GM11168 (cell line): ENCODE results near the gene CRYBG1.

ENCODE experiments used
- in situ Hi-C: fragments of 300-500 bp; cut with MboI; formaldehyde crosslinking; loops from one replicate; pipeline ENCODE4 v1.12.0; 2022; ENCODE audit warnings: low sequenced_read_pairs; ENCODE audit not compliant: unreplicated experiment

The CRYBG1 gene

DNA sequence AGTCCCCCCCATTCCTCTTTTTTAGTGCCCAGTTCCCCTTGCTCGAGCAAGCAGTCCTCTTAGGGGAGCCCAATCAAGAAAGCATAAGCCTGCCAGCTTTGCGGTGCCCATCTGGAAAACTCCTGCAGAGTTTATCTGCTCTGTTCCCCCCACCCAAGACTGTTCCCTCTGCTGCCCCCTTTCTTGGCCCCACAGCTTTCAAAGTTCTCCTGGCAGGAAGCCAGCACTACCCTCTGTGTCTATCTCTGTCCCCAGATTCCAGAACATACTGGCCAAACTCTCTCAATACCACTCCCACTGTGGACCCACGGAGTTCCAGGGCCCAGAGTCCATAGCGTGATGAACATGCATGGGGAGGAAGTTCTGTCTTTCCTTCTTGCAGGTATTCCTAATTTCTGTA lies 55.4 kb downstream of the CRYBG1 start:
- in situ Hi-C loops: no loop called here

DNA sequence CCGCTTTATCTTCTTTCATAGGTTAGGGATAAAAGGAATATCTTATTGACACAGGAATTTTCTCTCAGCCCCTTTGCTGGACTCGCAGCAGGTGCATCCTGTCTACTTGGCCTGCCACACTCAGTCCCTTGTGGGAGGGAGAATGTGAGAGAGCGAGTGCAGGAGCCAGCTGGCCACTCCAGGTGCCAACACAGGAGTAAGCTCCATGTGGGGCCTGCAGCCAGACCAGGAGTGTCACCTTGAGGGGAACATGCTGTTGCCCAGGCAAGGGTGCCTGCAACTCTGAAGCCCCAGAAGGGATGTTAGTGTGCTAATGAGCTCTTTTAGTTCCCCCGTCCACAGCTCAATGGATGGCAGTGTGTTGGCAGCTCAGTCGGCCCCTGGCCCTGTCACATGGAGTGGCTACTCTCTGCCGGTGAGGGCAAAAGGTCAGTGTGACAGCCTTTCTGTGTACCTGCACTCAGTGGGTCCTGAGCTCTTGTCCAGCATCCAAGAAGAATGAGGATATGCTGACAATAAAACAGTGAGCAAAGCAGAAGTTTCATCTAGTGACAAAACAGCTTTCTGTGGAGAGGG lies 57.1 kb downstream of the CRYBG1 start:
- in situ Hi-C loops: no loop called here

DNA sequence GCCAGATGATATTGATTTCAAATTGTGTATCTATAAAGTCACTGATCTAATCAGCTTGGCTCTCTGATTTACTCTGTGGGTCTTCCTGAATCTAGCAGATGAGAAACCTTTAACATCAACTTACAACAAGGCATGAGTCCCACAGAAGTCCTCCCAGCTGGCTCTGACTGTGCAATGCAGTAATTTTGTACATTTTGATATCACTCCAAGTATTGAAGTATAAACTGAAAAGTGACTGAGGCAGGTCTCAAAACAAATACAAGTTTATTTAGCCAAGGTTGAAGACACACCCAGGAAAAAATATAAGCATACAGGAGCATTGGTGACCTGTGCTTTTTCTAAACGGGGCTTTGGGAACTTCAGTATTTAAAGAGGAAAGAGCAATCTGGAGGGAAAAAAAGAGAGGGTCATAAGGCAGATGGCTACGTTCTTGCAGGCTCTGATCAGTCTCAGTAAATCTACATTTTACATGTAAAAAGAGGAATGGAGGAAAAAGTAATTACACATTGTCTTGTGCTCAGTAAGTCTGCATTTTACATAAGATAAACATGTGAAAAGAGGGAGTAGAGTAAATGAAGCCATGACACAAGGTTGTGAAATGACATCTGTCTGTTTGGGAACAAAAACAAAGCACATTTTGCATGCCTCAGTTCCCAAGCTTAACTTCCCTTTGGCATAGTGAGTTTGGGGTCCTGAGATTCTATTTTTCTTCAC lies 59.5 kb downstream of the CRYBG1 start:
- in situ Hi-C loops: no loop called here

DNA sequence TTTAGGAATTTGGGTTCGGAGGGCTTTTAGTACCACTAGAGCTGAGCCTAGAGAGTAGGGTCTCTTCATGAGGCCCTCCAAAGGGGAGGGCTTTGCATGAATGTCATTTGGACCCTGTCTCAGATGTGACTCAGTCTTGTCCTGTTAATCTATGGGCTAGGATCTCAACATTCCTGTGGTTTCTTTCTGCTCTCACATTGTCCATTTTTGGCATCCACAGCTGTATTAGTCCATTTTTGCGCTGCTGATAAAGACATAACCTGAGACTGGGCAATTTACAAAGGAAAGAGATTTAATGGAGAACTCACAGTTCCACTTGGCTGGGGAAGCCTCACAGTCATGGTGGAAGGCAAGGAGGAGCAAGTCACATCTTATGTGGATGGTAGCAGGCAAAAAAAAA lies 61.0 kb downstream of the CRYBG1 start:
- in situ Hi-C loops: no loop called here

DNA sequence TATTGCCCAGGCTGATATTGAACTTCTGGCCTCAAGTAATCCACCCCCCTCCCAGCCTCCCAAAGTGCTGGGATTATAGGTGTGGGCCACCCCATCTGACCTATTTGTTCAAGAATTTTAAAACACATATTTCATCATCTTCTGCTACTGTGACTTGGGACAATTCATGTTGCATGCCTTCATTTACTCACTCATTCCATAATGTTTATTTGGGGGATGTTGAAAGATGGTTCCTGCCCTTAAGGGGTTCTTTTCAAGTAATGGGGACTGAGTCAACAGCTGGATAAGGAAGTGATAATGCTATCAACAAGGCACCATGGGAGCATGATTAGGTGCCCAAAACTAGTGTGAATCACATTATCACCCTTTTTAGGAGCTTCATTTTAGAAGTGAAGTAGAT lies 62.0 kb downstream of the CRYBG1 start:
- in situ Hi-C loops: no loop called here

DNA sequence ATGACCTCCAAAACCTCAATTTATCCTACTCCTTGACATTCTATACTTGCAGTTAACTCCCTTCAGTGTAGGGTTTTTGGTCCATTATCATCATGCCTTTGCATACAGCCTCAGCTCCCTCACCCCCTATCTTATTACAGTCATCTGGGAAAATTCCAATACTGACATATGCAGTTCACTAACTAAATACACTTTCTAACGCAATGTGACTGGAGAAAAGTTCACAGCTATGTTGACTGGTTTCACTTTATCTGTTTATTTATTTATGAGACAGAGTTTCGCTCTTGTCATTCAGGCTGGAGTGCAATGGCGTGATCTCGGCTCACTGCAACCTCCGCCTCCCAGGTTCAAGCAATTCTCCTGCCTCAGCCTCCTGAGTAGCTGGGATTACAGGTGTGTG lies 64.9 kb downstream of the CRYBG1 start:
- in situ Hi-C loops: no loop called here

DNA sequence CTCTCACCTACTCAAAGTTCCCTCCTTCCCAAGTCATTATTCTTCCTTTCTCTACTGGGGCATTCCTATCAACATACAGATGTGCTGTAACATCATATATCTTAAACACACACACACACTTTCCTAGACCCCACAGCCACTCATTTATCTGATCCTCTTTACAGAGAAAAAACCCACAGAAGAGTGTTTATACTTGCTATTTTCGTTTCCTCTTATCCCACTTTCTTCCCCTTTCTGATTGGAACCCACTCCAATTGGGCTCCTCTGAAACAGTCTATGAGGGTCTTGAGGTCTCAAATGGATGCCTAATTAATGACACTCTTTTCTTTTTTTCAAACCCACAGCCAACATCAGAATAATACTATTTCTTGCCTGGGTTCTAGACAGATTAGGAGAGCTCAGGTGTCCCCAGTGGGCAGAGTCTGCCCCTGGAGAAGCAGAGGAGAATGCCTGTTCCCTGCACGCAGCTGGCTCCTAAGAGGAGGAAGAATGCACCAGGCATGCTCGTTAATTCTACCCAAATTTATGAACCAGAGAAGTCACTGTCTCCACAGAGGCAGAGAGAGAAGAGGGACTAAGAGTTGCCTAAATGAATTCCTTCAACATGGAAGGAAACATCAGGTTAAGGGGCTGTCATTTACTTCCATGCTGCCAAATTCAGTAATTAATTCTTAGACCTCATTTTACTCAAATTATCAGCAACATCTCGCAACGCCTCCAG lies 65.9 kb downstream of the CRYBG1 start:
- in situ Hi-C loops: no loop called here

DNA sequence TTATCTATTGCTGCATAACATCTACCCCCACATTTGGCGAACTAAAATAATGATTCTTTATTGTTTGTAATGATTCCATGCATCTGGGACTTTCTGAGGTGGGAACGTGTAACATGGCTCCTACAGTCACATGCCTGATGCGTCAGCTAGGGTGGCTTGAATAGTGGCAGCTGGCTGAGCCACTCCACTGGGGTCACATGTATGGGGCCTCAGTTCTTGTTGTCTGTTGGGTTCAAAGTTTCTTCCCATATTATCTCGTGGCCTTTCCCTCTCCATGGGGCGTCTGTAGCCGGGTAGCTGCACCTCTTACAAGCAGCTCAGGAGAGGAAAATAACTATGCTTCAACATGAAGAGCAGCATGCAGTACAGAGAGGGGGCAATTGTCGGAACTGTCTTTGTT lies 69.9 kb downstream of the CRYBG1 start:
- in situ Hi-C loops: loop anchor here (10.0 kb wide), 1 partner anchor 86 kb away; no protein-coding TSS in a partner anchor

DNA sequence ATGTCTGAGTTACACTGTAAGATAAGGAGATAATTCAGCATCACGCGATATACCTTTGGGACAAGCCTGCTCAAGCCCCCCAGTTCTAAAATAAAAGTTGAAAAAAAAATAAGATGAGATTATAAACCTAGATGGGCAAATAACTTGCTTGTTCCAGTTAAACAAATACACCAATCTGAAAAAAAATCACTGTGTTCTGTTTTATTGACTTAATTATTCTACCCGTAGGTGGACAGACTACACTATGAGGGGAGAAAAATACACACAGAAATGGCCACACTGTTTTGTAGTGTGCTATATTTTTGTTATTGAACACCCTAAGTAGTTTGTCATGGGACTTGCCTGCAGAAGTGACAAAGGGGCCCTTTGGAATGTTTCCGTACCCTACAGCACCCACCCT lies 70.9 kb downstream of the CRYBG1 start:
- in situ Hi-C loops: loop anchor here (10.0 kb wide), 1 partner anchor 87 kb away; no protein-coding TSS in a partner anchor

DNA sequence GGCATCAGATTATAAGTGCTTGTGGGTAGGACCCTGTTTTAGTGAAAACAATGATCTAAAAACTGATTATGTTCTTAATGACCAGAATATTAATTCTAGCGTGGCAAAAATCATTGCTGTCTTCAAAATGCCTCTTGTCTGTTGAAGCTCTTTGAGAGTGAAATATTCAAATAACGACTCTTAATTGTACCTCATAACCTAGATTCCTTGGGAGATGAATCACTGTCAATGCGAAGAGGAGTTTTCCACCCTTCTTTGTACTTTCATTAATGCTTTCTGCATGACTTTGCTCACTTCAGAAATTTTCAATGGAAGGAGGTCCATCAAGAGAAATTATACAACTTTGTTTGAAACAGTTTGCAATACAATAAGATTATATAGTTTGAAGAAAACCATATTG lies 71.5 kb downstream of the CRYBG1 start:
- in situ Hi-C loops: loop anchor here (10.0 kb wide), 1 partner anchor 87 kb away; no protein-coding TSS in a partner anchor

DNA sequence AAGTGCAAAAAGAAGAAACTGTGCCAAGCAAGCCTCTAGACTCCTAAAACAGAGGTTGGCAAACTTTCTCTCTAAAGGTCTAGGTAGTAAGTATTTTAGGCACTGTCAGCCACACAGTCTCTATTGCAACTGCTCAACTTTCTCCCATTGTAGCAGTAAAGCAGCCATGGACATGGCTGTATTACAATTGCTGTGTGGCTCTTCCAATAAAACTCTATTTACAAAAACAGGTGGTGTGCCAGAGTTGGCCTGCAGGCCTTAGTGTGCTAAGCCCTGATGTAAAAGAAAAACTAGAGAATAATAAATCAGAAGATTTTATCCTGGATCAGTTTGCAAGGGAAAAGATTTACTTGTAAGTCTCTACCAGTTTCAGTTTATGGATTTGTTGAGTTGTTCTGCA lies 74.0 kb downstream of the CRYBG1 start:
- in situ Hi-C loops: loop anchor here (10.0 kb wide), 1 partner anchor 90 kb away; no protein-coding TSS in a partner anchor

DNA sequence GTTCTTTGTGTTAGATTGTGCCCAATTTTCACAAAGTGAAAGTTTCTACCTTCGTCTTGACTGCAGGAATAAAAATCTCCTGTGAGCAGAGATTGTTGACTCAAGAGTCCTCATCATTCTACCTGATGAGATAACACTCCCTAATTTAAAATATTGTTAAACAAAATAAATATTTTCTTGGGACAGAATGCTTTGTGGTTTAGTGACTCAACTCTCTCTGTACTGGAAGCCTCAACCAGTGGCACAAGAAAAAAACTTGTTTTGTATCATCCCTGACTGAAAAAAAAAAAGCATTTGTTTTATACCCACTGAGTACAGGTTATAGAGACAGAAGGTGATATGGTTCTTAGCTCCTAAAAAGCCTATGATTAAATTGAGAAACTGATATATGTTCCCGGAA lies 78.9 kb downstream of the CRYBG1 start:
- in situ Hi-C loops: loop anchor here (10.0 kb wide), 1 partner anchor 95 kb away; no protein-coding TSS in a partner anchor

DNA sequence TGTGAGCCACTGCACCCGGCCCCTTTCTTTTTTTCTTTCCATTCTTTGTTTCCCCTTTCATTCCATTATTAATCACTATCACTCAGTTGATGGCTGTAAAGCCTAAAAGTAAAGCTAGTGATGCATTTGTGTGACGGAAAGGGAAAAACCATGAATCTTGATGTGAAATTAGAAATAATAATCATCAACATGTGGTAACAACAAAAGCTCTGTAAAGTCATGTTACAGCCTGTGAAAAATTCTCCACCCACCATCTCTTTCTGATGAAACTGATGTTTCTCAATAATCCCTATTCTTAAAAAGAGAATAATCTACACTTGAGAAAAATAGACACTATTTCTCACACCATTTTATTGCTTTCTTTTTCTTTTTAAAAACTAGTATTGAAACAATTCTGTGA lies 80.0 kb downstream of the CRYBG1 start:
- in situ Hi-C loops: no loop called here

DNA sequence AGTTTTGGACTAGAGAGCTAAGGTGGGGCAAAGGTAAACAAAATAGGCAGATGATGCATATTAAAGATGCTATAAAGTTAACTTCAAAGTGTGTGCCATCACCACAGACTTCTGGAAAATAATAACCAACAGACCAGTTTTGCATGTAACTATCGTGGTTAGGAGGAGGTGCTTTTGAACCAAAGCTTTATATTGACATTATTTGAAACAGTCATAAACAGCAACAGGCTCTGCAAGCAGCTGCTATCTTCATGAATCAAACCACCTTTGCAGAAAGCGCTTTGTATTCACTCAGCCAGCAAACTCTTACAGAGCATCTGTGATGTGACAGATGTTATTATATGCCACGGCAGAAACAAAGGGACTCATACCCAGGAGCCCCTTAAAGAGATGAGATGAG lies 81.9 kb downstream of the CRYBG1 start:
- in situ Hi-C loops: no loop called here

DNA sequence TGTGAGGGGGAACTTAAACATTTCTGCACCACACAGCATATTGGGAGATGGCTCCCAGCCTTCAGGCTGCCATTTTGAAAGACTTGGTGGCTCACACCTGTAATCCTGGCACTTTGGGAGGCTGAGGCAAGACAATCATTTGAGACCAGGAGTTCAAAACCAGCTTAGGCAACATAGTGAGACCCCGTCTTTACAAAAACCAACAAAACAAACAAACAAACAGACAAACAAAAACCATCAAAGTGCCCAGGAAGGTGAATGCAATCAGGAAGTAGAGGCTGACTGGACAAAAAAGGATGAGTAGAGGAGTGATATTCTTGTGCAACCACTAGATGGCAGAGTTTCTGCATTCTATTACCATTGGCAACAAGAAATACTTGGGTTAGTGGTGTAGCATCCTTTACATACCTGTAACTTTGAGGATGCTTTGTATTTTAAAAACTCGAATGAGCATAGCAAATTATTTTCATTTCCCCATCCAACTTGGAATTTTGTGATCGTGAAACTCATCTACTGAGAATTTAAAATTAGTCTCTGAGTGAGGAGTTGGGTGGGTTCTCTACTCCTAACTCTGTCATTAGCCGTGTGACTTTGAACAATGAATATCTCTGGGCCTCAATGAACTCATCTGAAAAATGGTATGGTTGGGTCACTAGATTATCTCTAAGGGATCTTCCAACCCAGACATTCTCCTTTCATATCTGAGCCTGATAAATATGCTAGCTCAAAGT lies 84.4 kb downstream of the CRYBG1 start:
- in situ Hi-C loops: no loop called here

DNA sequence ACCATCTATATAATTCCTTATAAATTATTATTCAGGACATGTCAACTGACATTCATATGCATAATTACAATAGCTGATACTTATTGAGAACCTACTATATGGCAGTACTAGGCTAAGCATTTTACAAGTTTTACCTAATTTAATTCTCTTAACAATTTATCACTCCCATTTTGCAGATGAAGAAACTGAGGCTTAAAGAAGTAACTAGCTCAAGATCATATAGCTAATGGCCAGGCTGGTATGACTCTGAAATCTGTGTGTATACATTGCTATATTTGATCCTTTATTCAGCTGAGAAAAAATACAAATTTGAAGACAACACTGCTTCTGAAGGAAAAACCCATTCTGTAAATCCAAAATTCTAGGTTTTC lies 85.0 kb downstream of the CRYBG1 start:
- in situ Hi-C loops: no loop called here

DNA sequence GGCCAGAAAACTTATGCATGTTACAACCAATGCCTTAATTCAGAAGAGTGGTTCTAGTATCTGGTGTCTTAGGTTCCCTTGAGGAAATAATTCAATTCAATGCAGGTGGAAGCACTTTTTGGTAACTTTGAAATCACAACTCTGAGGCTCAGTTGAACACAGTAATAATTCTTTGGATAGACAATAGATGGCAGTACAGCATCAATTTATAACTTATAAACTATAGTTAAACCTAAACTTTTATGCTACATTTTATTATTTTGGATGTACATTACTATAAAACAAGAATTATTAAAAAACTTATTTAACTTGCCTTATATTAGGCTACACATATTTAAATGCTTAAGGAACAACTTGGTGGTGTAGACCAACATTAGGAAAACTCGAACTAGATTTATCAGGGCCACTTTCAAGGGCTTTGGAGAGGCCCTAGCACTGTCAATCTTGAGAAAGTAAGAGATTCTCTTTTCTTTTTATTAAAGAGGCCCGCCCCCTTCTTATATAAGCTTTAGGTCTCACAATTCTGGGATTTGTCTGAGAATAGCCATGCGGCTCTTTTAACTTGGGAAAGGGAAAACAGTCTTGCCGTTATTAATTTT lies 85.9 kb downstream of the CRYBG1 start:
- in situ Hi-C loops: no loop called here

DNA sequence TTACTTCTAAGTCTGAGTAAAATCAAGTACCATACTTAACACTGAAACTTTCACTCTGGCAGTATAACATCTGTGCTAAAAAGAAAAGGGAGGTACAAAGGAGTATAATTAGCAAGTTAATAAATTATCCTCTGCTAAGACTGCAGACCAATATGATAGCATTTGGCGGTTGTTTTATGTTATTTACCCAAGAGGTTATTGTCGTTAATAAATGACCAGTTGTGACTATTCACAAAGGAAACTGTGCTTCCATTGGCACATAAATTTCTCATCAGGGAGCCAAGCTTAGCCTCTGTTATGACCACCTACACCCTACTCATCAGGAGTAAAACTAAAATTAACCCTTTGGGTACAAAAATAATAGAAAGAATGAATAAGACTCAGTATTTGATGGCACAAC lies 86.5 kb downstream of the CRYBG1 start:
- in situ Hi-C loops: no loop called here

DNA sequence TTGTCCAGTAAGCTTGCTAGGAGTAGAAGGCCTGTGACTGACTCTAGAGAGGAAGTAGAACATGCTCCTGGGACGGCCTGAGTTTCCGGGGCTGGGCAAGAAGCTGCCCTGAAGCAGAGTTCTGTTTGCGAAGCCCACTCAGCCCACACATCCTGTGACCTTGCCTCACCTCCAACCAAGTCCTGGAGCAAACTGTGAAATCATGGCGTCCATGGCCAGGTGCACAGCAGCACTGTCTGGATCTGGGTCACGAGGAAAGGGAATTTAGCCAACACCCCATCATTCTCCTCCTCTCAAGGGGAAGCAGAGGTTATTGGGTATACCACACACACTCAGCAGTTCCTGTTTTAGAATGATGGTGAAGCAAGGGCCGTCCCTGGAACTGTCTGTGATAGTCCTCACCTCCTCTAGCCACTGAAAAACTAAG lies 87.5 kb downstream of the CRYBG1 start:
- in situ Hi-C loops: no loop called here

DNA sequence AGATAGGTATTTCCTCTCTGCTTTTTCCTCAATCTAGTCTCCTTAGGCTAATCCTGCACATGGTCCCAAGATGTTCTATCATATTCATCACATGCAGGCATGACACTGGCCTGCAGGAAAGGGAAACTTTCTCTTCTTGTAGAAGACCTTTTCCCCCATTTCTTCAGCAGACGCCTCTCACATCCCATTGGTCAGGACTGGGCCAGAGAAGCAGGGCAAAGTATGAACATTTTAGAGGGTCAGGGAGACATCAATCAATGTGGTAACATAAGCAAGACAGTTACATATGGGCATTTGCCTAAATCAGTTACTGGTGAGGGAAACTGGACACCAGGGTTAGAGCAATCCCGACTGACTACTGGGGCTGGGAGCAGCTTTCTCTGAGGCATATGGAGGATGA lies 90.1 kb downstream of the CRYBG1 start:
- in situ Hi-C loops: loop anchor here (5.0 to 10.0 kb wide), 2 partner anchors 117 to 534 kb away; no protein-coding TSS in a partner anchor
